B cell (primary cell): ENCODE measurements around the gene APPL1. TPM values are rescaled to one million over a fixed set of nuclear protein-coding genes. Genes with fewer than 3 reads are reported as not detected.

Experiments
- ATAC-seq: fragments of 200-7000 bp; cut with Tn5 transposase; one replicate; pipeline ENCODE4 v1.10.0; 2021; ENCODE audit warnings: low read depth, mild to moderate bottlenecking, moderate number of reproducible peaks, moderate library complexity
- CTCF ChIA-PET: fragments of 350-600 bp; sonication (Branson Sonifier 250); formaldehyde crosslinking; loops from one replicate; lab custom pipeline; 2021; ENCODE audit warnings: antibody characterized with exemption, inconsistent platforms; lab: Charles Lee
- POLR2A ChIA-PET: fragments of 350-600 bp; sonication (Branson Sonifier 250); formaldehyde crosslinking; loops from one replicate; lab custom pipeline; 2021; ENCODE audit warnings: antibody characterized with exemption; lab: Charles Lee
- DNase-seq: peaks from one replicate; pipeline ENCODE4 v3.0.0; 2013
- H2AFZ ChIP-seq: 2 replicates; pipeline ENCODE4 v1.6.1; 2012; ENCODE audit warnings: mild to moderate bottlenecking, low read depth, low read length; ENCODE audit not compliant: insufficient read depth, poor library complexity, severe bottlenecking
- H3K27ac ChIP-seq, 2 donors: 1 replicate in 1 of 2; 2 replicates in 1 of 2; pipeline ENCODE4 v1.5.1; 2012 to 2013; ENCODE audit warnings: low read length in 2 of 2, mild to moderate bottlenecking in 2 of 2, moderate library complexity in 1 of 2
- H3K27me3 ChIP-seq, 4 experiments: fragments of 200-600 bp in 1 of 4; sonication (generic) in 1 of 4; replicated peaks in 1 of 4; 1 replicate in 2 of 4; 2 replicates in 2 of 4; pipeline versions ENCODE4 v1.6.1 to v1.7.0; 2013 to 2016; ENCODE audit warnings: low read length in 3 of 4, mild to moderate bottlenecking in 2 of 4, mixed read lengths in 1 of 4, moderate library complexity in 1 of 4; ENCODE audit not compliant: insufficient read depth in 4 of 4, control insufficient read depth in 3 of 4; ENCODE audit errors: control extremely low read depth in 1 of 4
- H3K36me3 ChIP-seq, 2 experiments: replicated peaks in 1 of 2; 1 replicate in 1 of 2; 2 replicates in 1 of 2; pipeline versions ENCODE4 v1.6.1 to v1.7.1; 2013; ENCODE audit warnings: low read length in 1 of 2; ENCODE audit not compliant: insufficient read depth in 2 of 2, control insufficient read depth in 1 of 2; ENCODE audit errors: control extremely low read depth in 1 of 2, extremely low read depth in 1 of 2
- H3K4me1 ChIP-seq, 2 donors: fragments of 200-600 bp in 1 of 2; sonication (generic) in 1 of 2; 1 replicate in 1 of 2; 2 replicates in 1 of 2; pipeline versions ENCODE4 v1.5.1 to v1.6.1; 2013 to 2017; ENCODE audit warnings: low read length in 2 of 2; ENCODE audit not compliant: control insufficient read depth in 2 of 2, insufficient read depth in 2 of 2
- H3K4me2 ChIP-seq: replicated peaks from 2 replicates; pipeline ENCODE3; 2012; ENCODE audit warnings: mild to moderate bottlenecking, low read depth, low read length; ENCODE audit not compliant: poor library complexity, severe bottlenecking
- H3K4me3 ChIP-seq, 5 experiments: fragments of 200-600 bp in 1 of 5; sonication (generic) in 1 of 5; 1 replicate in 3 of 5; 2 replicates in 2 of 5; pipeline versions ENCODE4 v1.5.1 to v1.7.0; 2011 to 2016; ENCODE audit warnings: low read length in 4 of 5, mild to moderate bottlenecking in 4 of 5, low read depth in 2 of 5, control low read depth in 1 of 5, moderate library complexity in 1 of 5; ENCODE audit not compliant: insufficient read depth in 1 of 5; ENCODE audit errors: control extremely low read depth in 1 of 5, extremely low read depth in 1 of 5
- H3K79me2 ChIP-seq: fragments of 200-600 bp; sonication (generic); one replicate; pipeline ENCODE4 v1.6.0; 2016; ENCODE audit warnings: low read length; ENCODE audit not compliant: control insufficient read depth, insufficient read depth
- H3K9ac ChIP-seq: fragments of 200-600 bp; sonication (generic); 2 replicates; pipeline ENCODE4 v1.6.1; 2017; ENCODE audit warnings: mild to moderate bottlenecking, low read length, moderate library complexity
- H3K9me3 ChIP-seq, 3 donors: one replicate each; pipeline versions ENCODE4 v1.6.1 to v1.7.1; 2013; ENCODE audit warnings: low read length in 2 of 3; ENCODE audit not compliant: control insufficient read depth in 2 of 3, insufficient read depth in 1 of 3; ENCODE audit errors: control extremely low read depth in 1 of 3
- H4K20me1 ChIP-seq: 2 replicates; pipeline ENCODE4 v1.6.0; 2012; ENCODE audit warnings: mild to moderate bottlenecking, low read length; ENCODE audit not compliant: insufficient read depth, control insufficient read depth, poor library complexity, severe bottlenecking
- H3K27ac Mint-ChIP-seq: one replicate; pipeline ENCODE4 v1.8.0; 2021; ENCODE audit warnings: mixed read lengths
- H3K27me3 Mint-ChIP-seq: one replicate; pipeline ENCODE4 v1.8.0; 2021; ENCODE audit warnings: mixed read lengths
- H3K4me1 Mint-ChIP-seq: one replicate; pipeline ENCODE4 v1.8.0; 2021; ENCODE audit warnings: mixed read lengths
- H3K4me3 Mint-ChIP-seq: one replicate; pipeline ENCODE4 v1.8.0; 2021; ENCODE audit warnings: mixed read lengths
- H3K9me3 Mint-ChIP-seq: one replicate; pipeline ENCODE4 v1.8.0; 2022; ENCODE audit warnings: mixed read lengths; ENCODE audit not compliant: insufficient read depth
- EZH2 ChIP-seq: IDR thresholded peaks from 2 replicates; pipeline ENCODE4 v1.6.1; 2012; ENCODE audit warnings: borderline replicate concordance, low read depth, mild to moderate bottlenecking, moderate library complexity, low read length; ENCODE audit not compliant: insufficient read depth, poor library complexity, severe bottlenecking
- WGBS: methylation state at CpG from one replicate; pipeline ENCODE4 v1.1.5; 2013; ENCODE audit warnings: missing lambda C conversion rate; ENCODE audit not compliant: insufficient coverage; 5-methylcytosine and 5-hydroxymethylcytosine counted together
- intact Hi-C: fragments of 100-400 bp; cut with micrococcal nuclease; formaldehyde crosslinking; loops from one replicate; pipeline ENCODE4 v1.10.0; 2022
- polyA plus RNA-seq: library from polyadenylated mRNA; depleted of rRNA; stranded (reverse); fragments of >200 nt; gene quantifications from 2 replicates; pipeline ENCODE4 v1.2.3, GENCODE V29; 2012
- total RNA-seq, 2 donors: library from RNA; stranded (reverse); fragments of 120-200 nt in 1 of 2; gene quantifications; 1 replicate in 1 of 2; 2 replicates in 1 of 2; pipeline versions ENCODE4 v1.2.3 to v1.2.4, GENCODE V29; 2013 to 2022
- TF ChIP-seq, protein P1 (sequence below): fragments of 200-600 bp; IDR thresholded peaks from one replicate; pipeline ENCODE4 v1.8.0; 2022; ENCODE audit warnings: antibody characterized with exemption, mild to moderate bottlenecking

The APPL1 gene
- total and polyA plus RNA-seq, 2 donors (not counting 1 experiment from before 2014, with no cell fraction given), result 25.5 to 69.5 TPM

DNA sequence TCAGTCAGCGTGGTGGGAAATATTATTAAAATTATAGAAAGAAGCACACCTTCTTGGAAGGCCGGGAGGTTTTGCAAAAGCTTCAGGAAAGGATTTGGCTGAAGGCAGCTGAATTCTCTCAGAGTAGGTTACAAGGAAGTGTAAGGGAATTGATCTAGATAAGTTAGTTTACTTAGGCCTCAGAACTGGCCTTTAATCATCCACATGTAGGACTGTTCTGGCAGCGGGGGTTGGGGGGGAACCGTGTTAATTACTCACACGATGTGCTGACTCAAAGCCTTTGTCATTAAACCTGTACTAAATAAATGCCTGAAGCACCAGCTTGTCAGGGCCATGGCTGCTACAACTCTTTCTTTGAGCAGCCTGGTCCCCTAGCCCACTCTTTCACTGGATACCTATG is 52.2 kb downstream of the APPL1 start:
- Histone ChIP-seq H3K9me3 (peaks cover 0 to 12% (median 0%) of the 10 kb centered on the region in 3 donors), H2AFZ (no peak overlapping the region), H3K4me1 (no peaks in the 10 kb centered on the region), H4K20me1 (no peaks in the 10 kb centered on the region), H3K36me3 (peaks cover 0 to 5% of the 10 kb centered on the region in 2 experiments), H3K4me3 (no peak overlapping the region), H3K27ac (no peak overlapping the region), H3K9ac (no peak overlapping the region), H3K27me3 (no peaks in the 10 kb centered on the region), H3K4me2 (no peak overlapping the region), H3K79me2 (no peaks in the 10 kb centered on the region)
- Mint-ChIP-seq H3K27ac (no peak overlapping the region), H3K4me3 (no peak overlapping the region), H3K27me3 (no peaks in the 10 kb centered on the region), H3K4me1 (no peaks in the 10 kb centered on the region), H3K9me3 (peaks cover 4% of the 10 kb centered on the region)
- ChIA-PET POLR2A (no interaction called here), CTCF (interaction anchor here (0.7 kb wide), 1 partner anchor 682 kb away, joined by 3 read pairs; no protein-coding TSS in a partner anchor)
- WGBS, result 100% methylated on average over 1 of the region's 5 CpGs
- ATAC-seq, result no peak
- no peak for DNase-seq
- TF ChIP-seq, protein P1, sequence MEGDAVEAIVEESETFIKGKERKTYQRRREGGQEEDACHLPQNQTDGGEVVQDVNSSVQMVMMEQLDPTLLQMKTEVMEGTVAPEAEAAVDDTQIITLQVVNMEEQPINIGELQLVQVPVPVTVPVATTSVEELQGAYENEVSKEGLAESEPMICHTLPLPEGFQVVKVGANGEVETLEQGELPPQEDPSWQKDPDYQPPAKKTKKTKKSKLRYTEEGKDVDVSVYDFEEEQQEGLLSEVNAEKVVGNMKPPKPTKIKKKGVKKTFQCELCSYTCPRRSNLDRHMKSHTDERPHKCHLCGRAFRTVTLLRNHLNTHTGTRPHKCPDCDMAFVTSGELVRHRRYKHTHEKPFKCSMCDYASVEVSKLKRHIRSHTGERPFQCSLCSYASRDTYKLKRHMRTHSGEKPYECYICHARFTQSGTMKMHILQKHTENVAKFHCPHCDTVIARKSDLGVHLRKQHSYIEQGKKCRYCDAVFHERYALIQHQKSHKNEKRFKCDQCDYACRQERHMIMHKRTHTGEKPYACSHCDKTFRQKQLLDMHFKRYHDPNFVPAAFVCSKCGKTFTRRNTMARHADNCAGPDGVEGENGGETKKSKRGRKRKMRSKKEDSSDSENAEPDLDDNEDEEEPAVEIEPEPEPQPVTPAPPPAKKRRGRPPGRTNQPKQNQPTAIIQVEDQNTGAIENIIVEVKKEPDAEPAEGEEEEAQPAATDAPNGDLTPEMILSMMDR, result no peak
- no peak for TF ChIP-seq EZH2
- intact Hi-C loops, result no loop called here

DNA sequence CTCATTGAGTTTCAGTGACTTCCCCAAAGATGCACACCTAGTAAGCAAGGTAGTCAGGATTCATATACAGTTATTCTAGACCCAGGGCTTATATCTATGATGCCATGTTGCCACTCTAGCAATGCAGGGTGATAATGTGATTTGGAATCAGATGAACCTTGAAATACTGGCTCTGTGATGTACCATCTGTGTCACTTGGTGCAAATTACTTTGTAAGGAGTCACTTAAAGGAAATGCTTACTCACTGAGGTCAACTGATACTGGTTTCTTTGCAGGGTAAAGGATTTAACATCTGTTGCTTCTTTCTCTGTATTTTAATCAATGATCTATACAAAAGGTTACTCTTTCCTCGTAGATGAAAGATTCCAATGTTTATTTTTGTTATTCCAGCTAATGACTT is 54.2 kb downstream of the APPL1 start:
- no peak for ATAC-seq
- Histone ChIP-seq H3K27ac (no peak overlapping the region), H4K20me1 (no peaks in the 10 kb centered on the region), H3K27me3 (no peaks in the 10 kb centered on the region), H3K79me2 (no peaks in the 10 kb centered on the region), H3K4me2 (no peak overlapping the region), H2AFZ (no peak overlapping the region), H3K4me1 (no peaks in the 10 kb centered on the region), H3K9ac (no peak overlapping the region), H3K36me3 (peaks cover 0 to 2% of the 10 kb centered on the region in 2 experiments), H3K9me3 (peaks cover 0 to 12% (median 0%) of the 10 kb centered on the region in 3 donors), H3K4me3 (no peak overlapping the region)
- ChIA-PET POLR2A (no interaction called here), CTCF (no interaction called here)
- H3K9me3 Mint-ChIP-seq, result peaks cover 4% of the 10 kb centered on the region
- DNase-seq, result no peak
- H3K27me3 Mint-ChIP-seq, result no peaks in the 10 kb centered on the region
- no peaks in the 10 kb centered on the region for H3K4me1 Mint-ChIP-seq
- no peak for TF ChIP-seq EZH2
- TF ChIP-seq, protein P1, result no peak
- intact Hi-C loops, result no loop called here
- no peak overlapping the region for H3K4me3 Mint-ChIP-seq
- H3K27ac Mint-ChIP-seq, result no peak overlapping the region
- no CpG with 5 or more reads among the region's 1 CpG for WGBS
